Smooth muscle cell of bladder (primary cell): ENCODE measurements around the gene PCDH11Y. TPM values are rescaled to one million over a fixed set of nuclear protein-coding genes. Genes with fewer than 3 reads are reported as not detected.

ENCODE experiments used
- total RNA-seq: library from RNA; depleted of rRNA; stranded (reverse); fragments of >200 nt; gene quantifications from 2 replicates; pipeline ENCODE4 v1.2.3, GENCODE V29; 2014

The PCDH11Y gene
- total RNA-seq, result not detected in 2 replicates

GRCh38 chrY:5000057-5000456 lies at the start of gene PCDH11Y:
PCDH11Y (plus strand) TSS chrY:5000296; CDS start chrY:5057100, 56,804 bp downstream.

